H1 (cell line): ENCODE data around the gene MILR1. TPM values are rescaled to one million over a fixed set of nuclear protein-coding genes. Genes with fewer than 3 reads are reported as not detected.

Source experiments
- CHD7 ChIP-seq: fragments of 300-600 bp; sonication (generic); IDR thresholded peaks from 2 replicates; pipeline ENCODE4 v1.7.1; 2012; ENCODE audit warnings: low read length, moderate library complexity, mild to moderate bottlenecking, inconsistent platforms; ENCODE audit not compliant: insufficient replicate concordance
- EGR1 ChIP-seq: IDR thresholded peaks from 2 replicates; pipeline ENCODE4 v1.6.1; 2011; ENCODE audit warnings: low read depth, low read length, borderline replicate concordance
- GABPA ChIP-seq: IDR thresholded peaks from 2 replicates; pipeline ENCODE4 v1.6.1; 2011; ENCODE audit warnings: mild to moderate bottlenecking, low read length, moderate library complexity, borderline replicate concordance; ENCODE audit not compliant: insufficient read depth
- GTF2F1 ChIP-seq: IDR thresholded peaks from 2 replicates; pipeline ENCODE4 v1.6.1; 2012; ENCODE audit warnings: low read depth, low read length, improper control_type of control experiment, borderline replicate concordance
- HDAC6 ChIP-seq: IDR thresholded peaks from one replicate; pipeline ENCODE4 v1.7.1; 2012; ENCODE audit warnings: low read depth, mild to moderate bottlenecking, inconsistent platforms, low read length, moderate library complexity
- KDM4A ChIP-seq: IDR thresholded peaks from one replicate; pipeline ENCODE4 v1.7.1; 2012; ENCODE audit warnings: low read depth, mild to moderate bottlenecking, moderate library complexity, low read length, inconsistent platforms; ENCODE audit not compliant: severe bottlenecking
- PHF8 ChIP-seq: fragments of 200-600 bp; sonication (generic); conservative IDR thresholded peaks from 2 replicates; pipeline ENCODE4 v1.7.1; 2012; ENCODE audit warnings: low read depth, mild to moderate bottlenecking, inconsistent platforms, low read length, moderate library complexity
- POU5F1 ChIP-seq: IDR thresholded peaks from 2 replicates; pipeline ENCODE4 v1.6.1; 2011; ENCODE audit warnings: low read depth, mild to moderate bottlenecking, low read length, moderate library complexity
- SIRT6 ChIP-seq: IDR thresholded peaks from one replicate; pipeline ENCODE4 v1.7.1; 2012; ENCODE audit warnings: low read length, inconsistent platforms
- SRF ChIP-seq: IDR thresholded peaks from 2 replicates; pipeline ENCODE4 v1.6.1; 2011; ENCODE audit warnings: mild to moderate bottlenecking, low read depth, low read length, moderate library complexity
- TCF12 ChIP-seq: IDR thresholded peaks from 2 replicates; pipeline ENCODE4 v1.6.1; 2011; ENCODE audit warnings: low read depth, mild to moderate bottlenecking, low read length
- TEAD4 ChIP-seq: IDR thresholded peaks from 2 replicates; pipeline ENCODE4 v1.6.1; 2012; ENCODE audit warnings: low read depth, low read length, inconsistent platforms, mixed read lengths
- polyA plus RNA-seq, 7 experiments: library from polyadenylated mRNA; depleted of rRNA in 3 of 7; stranded (reverse) in 5 of 7; unstranded in 2 of 7; fragments of >200 nt in 5 of 7; fragments of 200-250 nt in 2 of 7; gene quantifications; 1 replicate in 5 of 7; 2 replicates in 1 of 7; 4 replicates in 1 of 7; pipeline versions ENCODE4 v1.2.1 to v1.2.3, GENCODE V29; 2011 to 2013; ENCODE audit warnings: missing spikeins in 2 of 7, mixed read lengths in 2 of 7
- total RNA-seq: library from RNA; stranded (reverse); fragmentation: NEBNext Ultra II Directional; extraction: Animal tissue kit (Norgen Biotek cat#: 25700); gene quantifications from 2 replicates; pipeline ENCODE4 v1.2.1, GENCODE V29; 2021

The MILR1 gene
- total and polyA plus RNA-seq, 2 of the 8 experiments (the other 6 are each of a cell fraction or from before 2014, with no cell fraction given) = not detected

- no peak for TF ChIP-seq CHD7
- no peak for TF ChIP-seq SIRT6
- TF ChIP-seq PHF8 = no peak
- TF ChIP-seq POU5F1 = no peak
- no peak for TF ChIP-seq EGR1
- TF ChIP-seq SRF = no peak
- no peak for TF ChIP-seq KDM4A
- TF ChIP-seq GABPA = no peak
- TF ChIP-seq GTF2F1 = no peak
- TF ChIP-seq HDAC6 = no peak
- no peak for TF ChIP-seq TEAD4
- TF ChIP-seq TCF12 = no peak
These were observed 25.0 kb upstream of the MILR1 start (continued) for GRCh38 chr17:64423881-64424280.
